ENCODE measurements around the gene IL4I1.
A peak's percentile ranks its signal among the peaks of the same experiment; 100 is the strongest.

The IL4I1 gene

DNA sequence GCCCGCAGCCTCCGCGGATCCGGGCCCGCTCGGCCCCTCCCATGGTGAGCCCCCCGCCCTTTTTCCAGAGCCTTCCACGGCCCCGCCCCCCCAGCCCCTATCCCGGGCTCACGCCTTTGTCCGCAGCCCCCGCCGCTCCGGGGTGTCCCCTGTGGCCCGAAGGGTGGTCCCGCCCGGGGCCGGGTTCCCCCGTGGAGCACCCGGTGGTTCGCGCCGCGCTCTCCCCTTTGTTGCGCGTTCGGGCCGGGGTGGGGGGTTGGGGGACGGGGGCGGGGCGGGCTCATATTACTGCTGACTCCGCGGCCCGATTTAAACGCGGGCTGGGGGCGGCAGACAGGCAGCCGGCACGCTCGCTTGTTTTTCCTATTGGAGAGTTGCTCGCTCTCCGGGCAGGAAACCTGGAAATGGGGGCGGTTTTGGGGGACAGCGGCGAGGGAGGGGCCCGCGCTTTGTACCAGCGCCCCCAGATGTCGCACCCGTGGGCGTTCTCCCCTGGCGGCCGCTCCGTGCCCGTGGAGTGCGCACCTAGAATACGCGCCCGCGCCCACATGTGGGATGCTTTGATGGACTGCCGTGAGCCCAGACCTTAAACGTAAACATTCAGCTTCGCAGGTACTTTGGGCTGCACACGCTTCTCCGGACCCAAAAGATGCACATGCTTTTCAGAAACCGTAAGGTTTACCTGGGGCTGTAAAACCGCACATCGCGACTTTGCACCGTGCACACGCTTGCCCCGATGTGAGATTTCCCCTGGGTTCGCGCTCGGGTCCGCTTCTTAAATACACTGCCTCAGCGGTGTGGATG lies 45.0 kb downstream of the IL4I1 start:
- peaks cover 14% of the 10 kb centered on the region; the same call in 1 of the 2 replicates for H3K36me3 ChIP-seq (ENCODE audit: insufficient read depth, low read length)
- H4K20me1 ChIP-seq (ENCODE audit: insufficient read depth, low read length, poor library complexity, severe bottlenecking) = peaks cover 42% of the 10 kb centered on the region
- peaks cover 37% of the 10 kb centered on the region for H3K79me2 ChIP-seq (ENCODE audit: insufficient read depth, low read length)
- H3K9me3 ChIP-seq (ENCODE audit: insufficient read depth, low read depth, low read length) = no peaks in the 10 kb centered on the region
- TF ChIP-seq, protein P1, sequence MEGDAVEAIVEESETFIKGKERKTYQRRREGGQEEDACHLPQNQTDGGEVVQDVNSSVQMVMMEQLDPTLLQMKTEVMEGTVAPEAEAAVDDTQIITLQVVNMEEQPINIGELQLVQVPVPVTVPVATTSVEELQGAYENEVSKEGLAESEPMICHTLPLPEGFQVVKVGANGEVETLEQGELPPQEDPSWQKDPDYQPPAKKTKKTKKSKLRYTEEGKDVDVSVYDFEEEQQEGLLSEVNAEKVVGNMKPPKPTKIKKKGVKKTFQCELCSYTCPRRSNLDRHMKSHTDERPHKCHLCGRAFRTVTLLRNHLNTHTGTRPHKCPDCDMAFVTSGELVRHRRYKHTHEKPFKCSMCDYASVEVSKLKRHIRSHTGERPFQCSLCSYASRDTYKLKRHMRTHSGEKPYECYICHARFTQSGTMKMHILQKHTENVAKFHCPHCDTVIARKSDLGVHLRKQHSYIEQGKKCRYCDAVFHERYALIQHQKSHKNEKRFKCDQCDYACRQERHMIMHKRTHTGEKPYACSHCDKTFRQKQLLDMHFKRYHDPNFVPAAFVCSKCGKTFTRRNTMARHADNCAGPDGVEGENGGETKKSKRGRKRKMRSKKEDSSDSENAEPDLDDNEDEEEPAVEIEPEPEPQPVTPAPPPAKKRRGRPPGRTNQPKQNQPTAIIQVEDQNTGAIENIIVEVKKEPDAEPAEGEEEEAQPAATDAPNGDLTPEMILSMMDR (conservative IDR thresholded peaks at IDR 0.05; ENCODE audit: low read length) = no peak
- no peak for TF ChIP-seq EZH2phosphoT487 (IDR thresholded peaks at IDR 0.05; ENCODE audit: borderline replicate concordance)
- H3K9ac ChIP-seq (ENCODE audit: low read depth, low read length, poor library complexity, severe bottlenecking) = peak overlapping the region; percentile 68
- no peaks in the 10 kb centered on the region for H3K27me3 ChIP-seq (ENCODE audit: insufficient read depth, low read length, poor library complexity, severe bottlenecking)
- H2AFZ ChIP-seq (ENCODE audit: low read length) = no peak overlapping the region
- H3K4me2 ChIP-seq (ENCODE audit: low read depth, low read length, poor library complexity, severe bottlenecking) = peak overlapping the region; percentile 95
- peaks cover 32% of the 10 kb centered on the region for H3K4me1 ChIP-seq (ENCODE audit: insufficient read depth, low read length, poor library complexity, severe bottlenecking)
- 0 out of 2 replicates have a peak, but pooled peaks cover 3% of the 10 kb centered on the region for H3F3A ChIP-seq (ENCODE audit: low read depth)
- no peaks in the 10 kb centered on the region for H3K9me2 ChIP-seq (replicated peaks; ENCODE audit: low read depth, low read length)
- H3K4me3 ChIP-seq (ENCODE audit: low read length, poor library complexity, severe bottlenecking) = peak overlapping the region; percentile 99

DNA sequence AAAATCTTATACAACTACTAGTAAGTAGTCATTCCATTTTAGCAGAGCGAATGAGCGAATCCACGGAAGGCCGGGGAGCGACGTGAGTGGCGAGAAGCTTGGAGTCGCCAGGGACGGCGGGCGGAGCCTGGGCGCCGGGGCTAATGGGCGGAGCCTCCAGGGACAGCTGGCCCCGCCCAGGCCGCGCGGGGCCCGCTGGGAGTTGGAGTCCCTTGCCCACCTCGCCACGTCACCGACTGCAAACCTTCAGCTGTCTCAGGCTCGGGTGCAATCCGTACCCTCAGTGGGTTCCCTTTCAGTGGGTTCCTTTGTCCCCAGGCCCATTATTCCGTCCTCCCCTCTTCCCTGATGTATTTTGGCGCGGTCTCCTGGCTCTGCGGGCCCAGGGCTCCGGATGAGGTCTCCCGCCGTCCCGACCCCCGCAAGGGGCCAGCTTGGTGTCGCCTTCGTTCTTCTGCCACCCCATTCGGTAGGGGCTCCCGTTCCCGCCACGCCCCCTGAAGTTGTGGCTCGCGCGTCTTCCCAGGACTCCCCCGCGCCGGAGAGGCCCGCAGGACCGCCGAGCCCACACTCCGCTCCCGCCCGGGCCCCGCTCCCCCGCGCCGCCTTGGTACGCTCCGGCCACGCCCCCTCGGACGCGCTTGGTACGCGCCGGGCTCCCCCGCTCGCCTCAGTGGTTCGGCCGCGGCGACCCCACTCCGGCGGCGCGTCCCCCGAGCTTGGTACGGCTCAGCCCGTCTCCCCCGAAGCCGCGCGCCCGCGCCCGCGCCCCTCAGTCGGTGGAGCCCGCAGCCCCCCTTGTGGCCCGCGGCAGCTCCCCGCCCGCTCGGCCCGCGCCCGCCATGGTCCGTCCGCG lies 46.0 kb downstream of the IL4I1 start, which contains the start of gene PTOV1:
Gene PTOV1, plus strand, starts transcription at position 673 of the 856 bp plus-strand sequence.
- Histone ChIP-seq H3K79me2 (ENCODE audit: insufficient read depth, low read length) (peaks cover 37% of the 10 kb centered on the region), H3K4me2 (ENCODE audit: low read depth, low read length, poor library complexity, severe bottlenecking) (peak within 1 kb of the TSS; percentile 95), H3K4me3 (ENCODE audit: low read length, poor library complexity, severe bottlenecking) (peak within 1 kb of the TSS; percentile 99), H3K9me2 (replicated peaks; ENCODE audit: low read depth, low read length) (no peaks in the 10 kb centered on the region), H2AFZ (ENCODE audit: low read length) (peak within 1 kb of the TSS; percentile 99), H3F3A (ENCODE audit: low read depth) (0 out of 2 replicates have a peak, but pooled peaks cover 3% of the 10 kb centered on the region), H3K9me3 (ENCODE audit: insufficient read depth, low read depth, low read length) (no peaks in the 10 kb centered on the region), H3K27me3 (ENCODE audit: insufficient read depth, low read length, poor library complexity, severe bottlenecking) (no peaks in the 10 kb centered on the region), H4K20me1 (ENCODE audit: insufficient read depth, low read length, poor library complexity, severe bottlenecking) (peaks cover 39% of the 10 kb centered on the region), H3K4me1 (ENCODE audit: insufficient read depth, low read length, poor library complexity, severe bottlenecking) (peaks cover 32% of the 10 kb centered on the region), H3K9ac (ENCODE audit: low read depth, low read length, poor library complexity, severe bottlenecking) (peak within 1 kb of the TSS; percentile 90), H3K36me3 (ENCODE audit: insufficient read depth, low read length) (peaks cover 5% of the 10 kb centered on the region; the same call in 1 of the 2 replicates)
- TF ChIP-seq EZH2phosphoT487 (IDR thresholded peaks at IDR 0.05; ENCODE audit: borderline replicate concordance) = no peak
- TF ChIP-seq, protein P1 (conservative IDR thresholded peaks at IDR 0.05; ENCODE audit: low read length) = no peak

DNA sequence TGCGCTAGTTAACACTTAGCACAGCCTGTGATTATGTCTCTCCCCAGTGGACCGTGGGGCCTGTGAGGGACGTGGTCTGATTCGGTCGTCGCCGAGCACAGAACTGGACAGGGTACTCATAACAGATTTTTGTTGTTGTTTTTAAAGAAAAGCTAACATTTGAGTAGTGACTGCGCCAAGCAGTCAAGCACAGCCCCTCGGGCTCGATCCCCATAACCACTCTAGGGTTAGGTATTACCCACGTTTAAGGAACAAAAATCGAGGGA lies 46.5 kb downstream of the IL4I1 start:
- Histone ChIP-seq H3K9ac (ENCODE audit: low read depth, low read length, poor library complexity, severe bottlenecking) (peak overlapping the region; percentile 90), H3K79me2 (ENCODE audit: insufficient read depth, low read length) (peaks cover 34% of the 10 kb centered on the region), H2AFZ (ENCODE audit: low read length) (peak overlapping the region; percentile 99)

More for the DNA sequence above, 46.5 kb downstream of the IL4I1 start:
- Histone ChIP-seq H3K9me2 (replicated peaks; ENCODE audit: low read depth, low read length) (no peaks in the 10 kb centered on the region), H3K4me3 (ENCODE audit: low read length, poor library complexity, severe bottlenecking) (peak overlapping the region; percentile 99), H3K27me3 (ENCODE audit: insufficient read depth, low read length, poor library complexity, severe bottlenecking) (no peaks in the 10 kb centered on the region), H3F3A (ENCODE audit: low read depth) (0 out of 2 replicates have a peak, but pooled peaks cover 3% of the 10 kb centered on the region), H3K4me2 (ENCODE audit: low read depth, low read length, poor library complexity, severe bottlenecking) (peak overlapping the region; percentile 69), H3K36me3 (ENCODE audit: insufficient read depth, low read length) (no peaks in the 10 kb centered on the region; the same call in 1 of the 2 replicates), H3K4me1 (ENCODE audit: insufficient read depth, low read length, poor library complexity, severe bottlenecking) (peaks cover 32% of the 10 kb centered on the region), H4K20me1 (ENCODE audit: insufficient read depth, low read length, poor library complexity, severe bottlenecking) (peaks cover 33% of the 10 kb centered on the region), H3K9me3 (ENCODE audit: insufficient read depth, low read depth, low read length) (no peaks in the 10 kb centered on the region)
- TF ChIP-seq, protein P1 (conservative IDR thresholded peaks at IDR 0.05; ENCODE audit: low read length) = no peak
- no peak for TF ChIP-seq EZH2phosphoT487 (IDR thresholded peaks at IDR 0.05; ENCODE audit: borderline replicate concordance)
